OCI-M1 (cell line): Measurements from ENCODE around the gene LKAAEAR1.

Source experiments
- DNase-seq: peaks from one replicate; lab custom pipeline; 2025; lab: John Stamatoyannopoulos, UW

LKAAEAR1 gene

DNA sequence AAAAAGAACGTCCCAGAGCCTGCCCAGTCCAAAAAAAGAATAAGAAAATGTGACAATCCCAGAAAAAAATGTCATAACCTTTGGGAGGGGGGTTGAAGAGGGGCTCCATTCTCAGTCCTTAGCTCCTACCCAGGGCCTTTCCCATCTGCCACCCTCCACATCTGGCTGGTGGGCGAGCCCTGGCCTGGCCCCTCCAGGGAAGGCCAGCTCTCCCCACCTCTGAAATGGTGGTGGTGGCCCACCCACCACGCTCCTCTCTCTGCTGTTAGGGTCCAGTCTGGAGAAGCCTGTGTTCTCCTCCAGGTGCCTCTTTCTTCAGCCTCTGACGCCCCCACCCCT lies 5.3 kb downstream of the LKAAEAR1 start:
- no peak for DNase-seq

DNA sequence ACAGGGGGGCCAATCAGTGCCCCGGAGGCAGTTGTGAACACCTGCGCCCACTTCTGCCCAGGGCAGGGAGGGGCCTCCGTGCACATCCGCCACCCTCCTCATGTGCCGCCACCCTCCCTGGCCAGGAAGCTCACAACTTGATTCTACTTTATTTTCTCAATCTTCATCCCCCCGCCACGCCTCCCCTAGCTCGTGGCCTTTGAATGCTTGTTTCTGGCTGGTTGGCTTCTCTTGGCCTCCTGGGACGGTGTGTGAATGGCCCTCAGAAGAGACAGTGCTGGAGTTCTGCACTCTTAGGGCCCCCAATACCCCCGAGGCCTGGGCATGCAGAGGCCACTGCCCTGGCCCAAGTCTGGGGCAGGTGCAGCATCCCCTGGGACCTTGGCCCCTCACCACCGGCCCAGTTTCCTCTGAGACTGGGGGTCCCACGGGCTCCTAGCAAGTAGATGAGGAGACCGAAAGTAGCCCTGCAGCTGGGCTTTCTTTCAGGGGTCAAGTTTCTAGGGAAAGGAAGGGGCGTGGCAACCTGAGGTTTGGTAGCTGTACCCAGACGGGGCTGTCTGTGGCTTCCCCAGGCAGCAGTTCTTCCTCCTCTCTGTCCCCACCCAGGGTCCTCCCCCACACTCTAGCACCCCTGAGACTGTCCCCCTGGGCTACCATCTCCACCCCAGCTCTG lies 6.2 kb downstream of the LKAAEAR1 start:
- peak; percentile 57 for DNase-seq

DNA sequence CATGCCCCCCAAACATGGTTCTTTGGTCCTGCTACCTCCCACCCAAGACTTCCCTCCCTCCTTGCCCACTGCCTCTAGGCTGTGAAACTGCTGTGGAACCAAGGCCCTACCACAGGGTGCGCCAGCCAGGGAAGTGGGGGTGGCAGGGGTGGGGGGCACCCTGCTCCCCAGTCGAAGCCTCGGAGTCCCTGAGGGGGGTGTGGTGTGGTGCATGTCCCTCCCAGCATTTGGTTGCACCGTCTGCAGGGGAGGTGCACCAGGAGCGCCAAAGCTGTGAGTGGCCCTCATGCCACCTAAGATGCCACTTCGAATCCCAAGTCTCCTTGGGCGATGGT lies 6.7 kb downstream of the LKAAEAR1 start:
- no peak for DNase-seq

- no peak for DNase-seq
These were observed 7.1 kb downstream of the LKAAEAR1 start for GRCh38 chr20:64077094-64077493.

GRCh38 chr20:64076061-64076997 lies 7.9 kb downstream of the LKAAEAR1 start:
- no peak for DNase-seq

DNA sequence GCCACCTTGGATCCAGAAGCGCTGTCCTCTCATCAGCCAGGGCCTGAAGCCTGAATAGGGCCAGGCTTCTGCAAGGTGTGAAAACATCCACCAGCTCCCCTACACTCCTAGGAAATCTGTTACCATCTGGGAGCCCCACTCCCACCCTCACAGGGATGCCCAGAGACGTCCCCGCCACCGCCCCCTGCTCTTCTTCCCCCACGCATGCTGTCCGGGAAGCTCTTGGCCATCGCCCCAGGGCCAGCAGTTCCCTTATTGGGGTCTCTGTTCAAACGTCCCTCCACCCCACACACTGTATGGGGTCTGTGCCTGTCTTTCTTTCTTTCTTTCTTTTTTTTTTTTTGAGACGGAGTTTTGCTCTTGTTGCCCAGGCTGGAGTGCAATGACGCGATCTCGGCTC lies 8.6 kb downstream of the LKAAEAR1 start:
- DNase-seq = no peak

DNA sequence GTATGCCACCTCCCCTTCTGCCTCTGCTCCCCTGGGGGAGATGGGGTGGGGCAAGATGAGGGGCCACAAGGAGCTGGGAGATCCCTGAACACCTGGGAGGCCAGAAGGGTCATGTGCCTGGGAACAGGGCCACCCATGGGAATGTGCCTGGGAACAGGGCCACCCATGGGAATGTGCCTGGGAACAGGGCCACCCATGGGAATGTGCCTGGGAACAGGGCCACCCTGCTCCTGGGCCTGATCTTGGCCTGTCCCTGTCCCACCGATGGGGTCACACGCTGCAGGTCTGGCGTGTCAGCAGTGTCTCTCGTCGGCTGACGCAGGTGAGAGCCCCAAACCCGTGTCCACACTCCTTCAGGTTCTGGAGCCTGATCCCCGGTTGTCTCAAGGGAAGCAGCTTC lies 9.2 kb downstream of the LKAAEAR1 start:
- DNase-seq = no peak

DNA sequence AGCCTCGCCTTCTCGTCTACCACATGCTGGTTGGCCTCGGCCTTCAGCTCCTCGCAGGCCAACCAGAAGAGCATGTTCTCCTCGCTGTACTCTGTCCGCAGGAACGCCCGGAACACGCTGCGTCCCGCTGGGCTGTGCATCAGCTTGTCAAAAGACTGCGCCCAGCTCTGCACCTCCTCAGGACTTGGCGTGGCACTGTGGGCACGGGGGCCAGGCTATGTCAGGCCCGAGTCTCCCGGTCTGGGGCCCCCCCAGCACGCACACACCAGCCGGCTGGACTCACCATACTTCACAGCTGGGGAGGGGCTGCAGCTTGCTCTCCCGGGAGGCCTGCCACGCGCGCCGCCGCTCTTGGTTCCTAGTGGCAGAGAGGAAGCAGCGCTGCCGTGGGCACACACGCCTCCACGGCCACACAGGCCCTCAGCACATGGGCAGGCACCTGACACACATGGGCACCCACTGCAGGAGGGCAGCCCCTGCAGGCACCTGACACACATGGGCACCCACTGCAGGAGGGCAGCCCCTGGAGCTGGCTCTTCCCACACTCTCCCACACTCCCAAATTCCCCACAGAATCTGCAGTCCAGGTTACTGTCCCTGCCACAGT lies 9.9 kb downstream of the LKAAEAR1 start:
- no peak for DNase-seq

DNA sequence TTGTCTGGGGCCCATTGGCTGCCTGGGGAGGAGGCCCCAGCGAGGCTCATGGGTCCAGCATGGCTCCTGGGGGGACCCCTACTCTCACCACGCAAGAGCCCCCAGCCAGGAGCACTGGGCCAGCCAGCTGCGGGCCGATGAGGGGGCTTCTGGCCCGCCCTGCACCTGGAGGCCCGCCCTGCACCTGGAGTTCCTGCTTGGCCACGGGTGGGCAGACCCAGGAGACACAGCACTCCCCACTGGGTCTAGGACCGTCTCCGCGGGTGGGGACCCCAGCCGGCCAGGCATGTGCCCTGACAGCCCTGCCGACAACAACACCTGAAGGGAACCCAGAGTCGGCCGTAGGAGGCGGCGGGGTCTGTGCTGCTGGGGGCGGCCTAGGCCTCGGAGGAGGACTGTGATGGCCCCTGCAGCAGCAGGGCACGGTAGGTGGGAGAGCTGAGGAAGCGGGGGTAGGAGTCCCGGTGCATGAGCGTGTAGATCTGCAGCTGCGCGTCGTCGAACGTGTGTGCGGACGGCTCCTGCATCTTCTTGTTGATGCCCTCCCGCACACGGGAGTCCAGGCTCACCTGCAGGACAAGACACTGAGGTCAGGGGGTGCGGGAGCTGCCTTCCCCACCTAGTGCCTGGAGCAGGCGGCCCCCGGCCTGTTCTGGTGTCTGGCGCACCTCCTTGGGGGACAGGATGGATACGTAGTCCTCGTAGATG lies 10.6 kb downstream of the LKAAEAR1 start:
- no peak for DNase-seq

DNA sequence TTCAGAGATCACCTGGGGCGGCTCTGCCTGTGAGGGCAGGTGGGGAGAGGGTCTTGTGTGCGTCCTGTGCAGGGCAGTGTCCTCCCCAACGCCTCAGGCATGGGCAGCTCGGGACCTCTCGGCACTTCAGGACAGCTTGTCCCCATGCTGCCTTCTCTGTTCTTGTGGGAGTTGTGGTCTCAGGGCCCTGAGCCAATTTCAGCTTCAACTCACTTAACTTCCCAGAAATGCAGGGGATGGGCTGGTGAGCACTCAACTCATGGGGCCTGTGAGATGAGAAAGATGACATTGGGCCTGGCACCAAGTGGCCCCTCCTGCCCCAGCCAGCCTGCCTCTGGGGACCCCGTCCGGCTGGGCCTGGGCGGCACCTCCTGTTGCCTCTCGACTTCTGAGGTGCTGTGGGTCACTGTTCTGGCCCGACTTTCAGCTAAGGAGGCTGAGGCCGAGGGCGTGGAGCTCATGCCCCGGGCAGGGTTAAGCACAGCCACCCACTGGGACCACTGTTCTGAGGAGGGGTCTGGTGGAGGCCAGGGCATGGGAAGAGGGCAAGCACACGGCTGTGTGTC lies 11.6 kb downstream of the LKAAEAR1 start:
- DNase-seq = peak; percentile 67

DNA sequence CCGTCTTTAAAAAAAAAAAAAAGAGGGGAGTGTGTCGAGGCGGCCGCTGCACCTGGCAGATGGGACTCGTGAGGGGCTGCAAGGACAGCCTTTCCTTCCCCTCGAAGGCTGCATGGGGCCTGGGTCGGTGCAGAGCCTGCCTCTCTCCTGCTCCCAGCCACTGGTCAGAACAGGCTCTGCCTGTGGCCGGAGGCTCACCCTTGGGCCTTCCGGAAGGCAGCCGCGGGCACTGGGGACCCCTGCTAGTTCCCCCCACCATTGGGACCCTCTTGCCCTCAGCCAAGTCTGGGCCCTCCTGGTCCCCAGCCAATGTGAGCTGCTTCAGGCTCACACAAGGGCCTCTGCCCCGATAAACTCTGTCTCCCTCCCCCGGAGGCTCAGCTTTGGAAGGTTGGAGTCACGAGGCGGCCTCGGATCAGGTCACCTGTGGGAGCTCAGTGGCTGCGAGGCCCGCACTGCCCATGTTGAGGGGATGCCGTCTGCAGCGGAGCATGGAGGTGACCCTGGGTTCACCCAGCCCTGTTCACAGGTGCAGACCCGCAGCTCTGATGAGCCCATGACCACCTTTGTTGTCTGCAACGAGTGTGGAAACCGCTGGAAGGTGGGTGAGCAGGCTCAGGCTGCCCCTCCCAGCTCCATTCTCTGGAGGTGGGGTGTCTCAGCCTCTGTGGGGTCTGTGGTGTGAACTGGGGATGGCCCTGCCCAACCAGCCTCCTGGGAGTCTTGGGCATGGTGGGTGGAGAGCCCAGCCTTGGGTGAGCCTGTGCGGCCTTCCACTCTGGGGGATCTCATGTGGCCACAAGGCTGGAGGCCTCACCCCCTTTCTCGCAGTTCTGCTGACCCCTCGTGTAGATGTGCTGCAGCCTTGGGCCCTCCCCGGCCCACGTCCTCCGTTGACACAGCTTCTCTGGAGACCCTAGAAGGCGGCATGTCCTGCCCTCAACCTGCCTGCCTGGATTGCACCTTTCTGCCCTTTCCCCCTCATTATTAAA lies 12.6 kb downstream of the LKAAEAR1 start:
- no peak for DNase-seq

- no peak for DNase-seq
These were observed 13.8 kb downstream of the LKAAEAR1 start for GRCh38 chr20:64070244-64070993.

DNA sequence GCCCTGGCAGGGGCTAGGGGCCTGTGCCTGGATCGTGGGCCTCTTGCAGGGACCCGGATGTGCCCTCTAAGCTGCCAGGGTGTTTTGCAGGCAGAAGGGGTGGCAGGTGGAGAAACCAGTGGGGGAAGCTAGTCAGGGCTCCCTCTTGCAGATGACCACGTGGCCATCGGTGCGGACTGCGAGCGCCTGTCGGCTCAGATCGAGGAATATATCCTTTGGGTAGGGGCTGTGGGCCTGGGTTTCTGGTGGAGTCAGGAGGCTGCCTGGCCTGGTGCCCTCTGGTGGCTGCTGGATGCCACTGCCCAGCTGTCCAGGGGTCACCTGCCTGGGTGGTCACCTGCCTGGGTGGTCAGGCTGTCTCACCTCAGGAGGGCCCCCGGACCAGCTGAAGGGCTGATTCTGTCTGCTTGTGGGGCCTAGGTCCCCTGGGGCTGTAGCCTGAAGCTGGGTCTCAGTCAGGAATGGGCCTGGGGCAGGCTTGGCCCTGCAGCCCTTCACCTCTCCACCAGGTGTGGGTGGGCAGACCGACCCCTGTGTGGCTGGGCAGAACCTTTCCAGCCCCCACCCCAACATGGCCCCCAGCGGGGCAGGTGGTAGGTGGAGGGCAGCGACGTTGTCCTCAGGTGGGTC lies 14.5 kb downstream of the LKAAEAR1 start:
- peak; percentile 53 for DNase-seq

- DNase-seq = no peak
These were observed 15.0 kb downstream of the LKAAEAR1 start for GRCh38 chr20:64069209-64069613.

- peak; percentile 87 for DNase-seq
These were observed 15.6 kb downstream of the LKAAEAR1 start for GRCh38 chr20:64068386-64069208.

GRCh38 chr20:64067733-64068307 lies 16.4 kb downstream of the LKAAEAR1 start:
- DNase-seq = no peak

DNA sequence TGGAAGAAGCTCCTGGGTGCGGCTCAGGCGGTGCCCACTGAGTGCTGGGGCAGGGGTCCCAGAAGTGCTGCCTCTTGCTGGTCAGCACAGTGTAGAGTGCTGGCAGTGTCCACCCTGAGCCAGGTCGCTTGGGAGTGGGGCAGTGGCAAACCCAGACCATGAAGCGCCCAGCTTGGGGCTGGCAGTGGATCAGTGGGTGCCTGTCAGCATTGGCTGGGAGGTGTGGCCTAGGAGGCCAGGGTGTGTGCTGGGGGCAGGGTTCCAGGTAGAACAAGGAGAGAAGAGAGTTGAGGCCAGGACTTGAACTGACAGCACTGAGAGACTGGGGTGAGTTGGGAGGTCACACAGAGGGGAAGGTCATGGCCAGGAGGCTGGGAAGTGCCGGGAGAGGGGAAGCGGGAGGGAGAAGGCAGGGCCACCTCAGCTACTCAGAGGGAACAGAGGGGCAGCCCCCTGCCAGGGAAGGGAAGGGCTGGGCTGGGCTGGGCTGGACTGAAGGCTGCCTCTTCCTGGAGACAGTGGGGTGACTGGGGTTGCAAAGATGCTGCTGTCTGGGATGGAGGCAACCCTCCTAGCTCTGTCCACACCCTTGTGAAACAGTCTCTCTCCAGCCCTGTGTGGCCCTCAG lies 17.1 kb downstream of the LKAAEAR1 start:
- no peak for DNase-seq

DNA sequence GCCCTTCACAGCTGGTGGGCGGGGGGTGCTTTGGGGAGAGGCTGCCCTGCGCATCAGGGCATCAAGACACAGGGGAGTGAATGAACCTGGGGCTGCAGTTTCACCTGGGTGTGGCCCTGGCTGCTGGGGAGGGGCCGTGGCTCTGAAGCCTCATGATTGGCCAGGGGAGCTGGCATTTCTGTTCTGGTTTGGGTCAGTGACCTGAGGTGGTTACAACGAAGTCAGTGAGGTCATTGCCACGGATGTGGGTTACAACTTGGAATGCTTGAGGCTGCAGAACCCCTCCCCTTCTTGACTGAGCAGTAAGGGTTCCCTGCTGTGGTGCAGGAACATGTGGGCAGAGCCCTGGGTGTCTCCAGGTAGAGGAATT lies 18.2 kb downstream of the LKAAEAR1 start:
- peak; percentile 51 for DNase-seq
